GM19397 (cell line): ENCODE results near the gene CDA.
A peak's percentile ranks its signal among the peaks of the same experiment; 100 is the strongest.

ENCODE experiments used
- ATAC-seq: cut with Tn5 transposase; IDR thresholded peaks from one replicate; pipeline ENCODE4 v1.9.1; 2021; ENCODE audit warnings: mild to moderate bottlenecking, moderate library complexity; ENCODE audit not compliant: unreplicated experiment

CDA gene

GRCh38 chr1:20645414-20645813 is 56.5 kb downstream of the CDA start:
- ATAC-seq = no peak

- no peak for ATAC-seq
Measured at GRCh38 chr1:20648438-20648837, 59.5 kb downstream of the CDA start.

DNA sequence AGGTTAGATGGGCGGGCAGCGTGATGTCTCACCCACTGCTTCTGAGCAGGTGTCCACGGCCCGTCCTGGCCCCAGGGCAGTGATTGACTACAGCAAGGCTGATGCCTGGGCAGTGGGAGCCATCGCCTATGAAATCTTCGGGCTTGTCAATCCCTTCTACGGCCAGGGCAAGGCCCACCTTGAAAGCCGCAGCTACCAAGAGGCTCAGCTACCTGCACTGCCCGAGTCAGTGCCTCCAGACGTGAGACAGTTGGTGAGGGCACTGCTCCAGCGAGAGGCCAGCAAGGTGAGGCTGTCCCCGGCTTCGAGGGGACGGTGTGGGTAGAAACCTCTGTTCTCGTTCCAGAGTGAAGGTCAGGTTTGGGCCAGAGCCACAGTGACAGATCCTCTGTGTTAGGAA is 60.0 kb downstream of the CDA start:
- no peak for ATAC-seq

DNA sequence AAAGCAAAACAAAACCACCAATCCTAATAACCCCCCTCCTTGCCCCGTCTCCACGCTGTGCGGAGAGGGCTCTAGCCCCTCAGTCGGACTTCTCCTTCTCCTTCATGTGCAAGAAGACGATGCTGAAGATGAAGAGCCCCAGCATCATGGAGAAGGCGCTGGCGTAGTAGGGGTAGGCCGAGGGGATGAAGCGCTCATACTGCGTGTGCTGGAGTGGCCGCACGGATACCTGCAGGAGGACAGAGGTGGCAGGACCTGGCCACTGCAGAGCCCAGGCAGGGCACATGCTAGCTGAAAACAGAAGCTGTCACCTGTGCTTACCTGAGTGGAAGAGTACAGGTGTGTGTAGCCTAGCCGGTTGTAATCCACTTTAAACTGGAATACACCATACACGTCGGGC is 63.4 kb downstream of the CDA start:
- ATAC-seq = no peak

DNA sequence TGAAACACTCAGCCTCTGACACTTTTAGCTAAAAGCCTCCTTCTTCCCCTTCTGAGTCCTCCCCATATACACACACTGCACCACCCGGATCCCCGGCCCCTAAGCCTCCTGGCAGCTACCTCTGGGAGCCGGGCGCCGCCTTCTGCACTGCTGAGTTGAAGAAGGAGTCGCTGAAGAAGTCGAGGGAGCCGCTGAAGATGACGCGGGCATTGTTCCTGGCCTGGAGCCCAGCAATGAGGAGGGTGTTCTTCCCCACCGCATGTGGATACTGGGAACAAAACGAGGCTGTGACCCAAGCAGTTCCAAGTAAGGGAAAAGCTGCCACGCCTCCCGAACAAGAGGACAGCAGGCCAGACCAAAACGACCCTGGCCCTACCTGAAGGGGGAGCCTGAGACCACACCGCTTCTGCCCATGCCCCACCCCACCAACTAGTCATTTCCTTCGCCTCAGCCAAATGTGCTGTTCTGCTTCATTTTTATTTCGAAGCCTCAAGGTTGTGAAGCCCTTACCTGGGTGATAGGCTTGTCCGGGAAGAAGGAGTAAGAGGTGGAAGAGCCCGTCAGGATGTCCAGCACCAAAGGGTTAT is 65.3 kb downstream of the CDA start:
- ATAC-seq = no peak

DNA sequence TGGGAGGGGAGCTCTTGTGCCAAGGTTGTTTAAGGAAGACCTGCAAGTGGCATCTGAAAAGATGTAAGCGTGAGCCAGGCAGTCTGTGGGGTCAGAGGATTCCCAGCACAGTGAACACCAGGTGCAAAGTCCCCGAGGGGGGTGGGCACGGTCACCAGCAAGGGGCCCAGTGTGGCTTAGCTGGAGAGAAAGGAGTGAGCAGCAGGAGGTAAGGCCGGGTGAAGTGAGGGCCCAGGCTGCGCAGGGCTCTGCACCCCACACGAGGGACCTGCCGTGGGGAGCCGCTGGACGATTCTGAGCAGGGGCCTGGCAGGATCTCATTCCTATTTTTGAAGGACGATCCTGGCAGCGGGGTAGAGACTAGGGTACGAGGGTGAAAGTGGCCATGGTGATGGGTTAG is 68.1 kb downstream of the CDA start:
- no peak for ATAC-seq

DNA sequence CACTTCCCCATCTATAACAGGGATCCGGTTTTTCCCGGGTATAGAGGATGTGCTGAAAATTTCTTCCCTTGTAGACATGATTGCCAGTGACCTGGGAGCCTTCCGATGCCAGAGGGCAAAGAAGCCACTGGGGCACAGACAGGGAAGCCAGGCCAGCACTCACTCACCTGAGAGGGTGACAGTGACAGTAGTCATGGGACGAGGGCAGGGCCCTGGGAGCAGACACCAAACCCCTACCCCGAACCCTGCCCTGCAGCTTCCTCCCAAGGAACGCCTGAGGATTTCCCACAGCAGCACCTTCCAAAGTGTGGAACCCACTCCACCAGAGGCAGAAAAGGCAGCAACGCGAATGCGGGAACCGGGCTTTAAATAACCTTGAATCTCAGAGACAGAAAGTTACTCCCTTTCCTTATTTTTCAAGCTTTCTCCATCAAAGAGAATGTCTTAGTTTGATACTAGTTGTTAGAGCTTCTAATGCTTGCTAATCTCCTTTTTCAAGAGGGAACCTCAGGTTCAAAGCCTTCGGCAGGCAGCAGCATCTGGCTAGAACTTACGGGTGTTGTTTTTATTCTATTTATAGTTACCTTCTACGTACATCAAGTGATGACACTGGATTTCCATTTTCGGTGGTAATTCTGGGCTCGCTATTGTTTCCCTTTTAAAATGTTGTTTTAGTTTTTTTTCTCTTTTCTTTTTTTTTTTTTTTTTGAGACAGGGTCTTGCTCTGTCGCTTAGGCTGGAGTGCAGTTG is 69.4 kb downstream of the CDA start:
- ATAC-seq = no peak

DNA sequence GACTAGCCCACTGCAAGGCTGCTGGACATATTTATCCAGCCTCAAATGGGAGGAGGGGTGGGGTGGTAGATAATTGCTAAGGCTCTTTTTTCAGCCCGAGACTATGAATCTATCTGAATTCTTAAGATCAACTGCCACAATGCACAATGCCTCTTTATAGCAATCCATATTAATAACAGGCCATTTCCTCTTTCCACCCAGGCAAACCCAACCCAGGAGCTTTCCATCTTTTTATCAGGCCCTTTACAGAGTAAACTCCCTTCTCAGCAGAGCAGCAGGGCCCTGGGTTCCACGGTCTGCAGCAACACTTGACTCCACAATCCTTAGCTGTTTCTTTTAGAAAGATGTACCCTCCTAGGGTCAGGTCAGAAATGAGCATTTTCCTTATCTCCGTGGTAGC is 71.5 kb downstream of the CDA start:
- ATAC-seq = no peak

DNA sequence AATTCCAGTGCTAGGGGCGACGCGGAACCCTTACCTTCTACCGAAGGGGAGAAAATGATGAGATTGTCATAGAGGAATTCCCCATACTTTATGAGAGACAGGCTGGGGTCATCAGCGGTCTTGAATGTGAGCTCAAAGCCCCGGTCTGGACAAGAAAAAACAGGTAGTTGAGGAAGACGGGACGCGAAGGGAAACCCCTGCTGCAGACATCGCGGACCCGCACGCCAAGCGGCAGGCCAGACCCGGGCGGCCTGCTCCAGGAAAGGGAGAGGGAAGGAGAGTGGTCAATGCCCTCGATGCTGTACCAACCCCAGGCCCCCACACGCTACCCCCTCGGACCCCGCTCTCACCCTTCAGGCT is 71.9 kb downstream of the CDA start:
- ATAC-seq = no peak

DNA sequence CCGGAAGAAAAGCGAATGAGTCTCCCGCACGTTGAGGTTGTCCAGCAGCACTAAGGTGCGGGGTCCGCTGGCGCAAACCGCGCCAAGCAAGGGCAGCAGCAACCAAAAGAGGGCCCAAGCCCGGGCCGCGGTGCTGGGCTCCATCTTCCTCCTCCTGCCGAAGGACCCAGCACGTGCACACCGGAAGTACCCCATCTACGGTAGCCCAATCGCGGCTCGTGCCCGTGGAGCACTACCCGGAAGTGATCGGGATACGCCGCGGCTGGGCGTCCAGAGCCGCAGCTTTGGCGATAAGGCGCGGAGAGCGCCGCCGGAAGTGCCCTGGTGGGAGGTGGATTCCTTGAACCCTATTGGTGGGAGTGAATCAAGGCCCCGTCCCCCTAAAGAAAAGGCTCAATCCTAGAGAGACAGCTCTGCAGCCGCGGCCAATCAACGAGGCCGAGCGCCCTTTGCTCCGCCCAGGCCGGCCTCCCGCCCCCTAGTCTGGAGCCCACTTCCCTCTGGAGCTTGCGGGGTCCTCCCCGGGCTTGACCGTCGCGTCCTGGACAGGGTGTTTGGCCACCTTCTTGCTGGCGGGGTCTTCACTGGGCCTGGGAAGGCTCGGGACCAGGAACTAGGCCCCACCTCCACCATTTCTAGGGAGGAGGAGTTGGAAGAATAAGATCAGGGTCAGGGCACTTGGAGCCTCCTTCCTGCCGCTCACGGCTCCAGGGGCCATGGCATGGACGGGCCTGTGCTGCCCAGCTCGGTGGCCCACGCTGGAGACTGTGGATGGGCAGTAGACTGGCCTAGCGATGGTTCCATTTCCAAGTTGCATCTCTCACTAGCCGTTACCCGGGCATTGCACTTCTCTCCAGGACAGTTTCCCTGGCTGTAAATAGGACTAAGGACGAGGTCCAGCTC is 72.6 kb downstream of the CDA start, which contains the start of gene DDOST:
Gene DDOST, minus strand, starts transcription at position 163 of the 903 bp plus-strand sequence. Its CDS starts 19 bp downstream, at position 144.
- ATAC-seq = peak; percentile 95

DNA sequence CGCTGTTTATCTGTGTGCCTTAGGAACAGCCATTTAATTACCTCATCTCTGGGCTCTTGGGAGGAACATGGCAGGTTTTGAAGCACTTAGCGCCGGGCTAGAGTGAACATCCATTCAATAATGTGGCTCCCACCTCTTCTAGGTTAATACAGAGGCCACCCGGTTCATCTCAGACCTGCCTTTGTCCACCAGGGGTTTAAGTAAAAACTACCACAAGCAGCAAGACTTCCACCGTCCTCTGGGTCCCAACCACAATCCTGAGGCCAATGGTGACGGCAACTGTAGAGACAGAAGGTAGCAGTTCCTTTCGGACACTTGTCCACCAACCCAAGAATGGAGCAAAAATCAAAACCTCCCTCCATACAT is 73.2 kb downstream of the CDA start:
- no peak for ATAC-seq

DNA sequence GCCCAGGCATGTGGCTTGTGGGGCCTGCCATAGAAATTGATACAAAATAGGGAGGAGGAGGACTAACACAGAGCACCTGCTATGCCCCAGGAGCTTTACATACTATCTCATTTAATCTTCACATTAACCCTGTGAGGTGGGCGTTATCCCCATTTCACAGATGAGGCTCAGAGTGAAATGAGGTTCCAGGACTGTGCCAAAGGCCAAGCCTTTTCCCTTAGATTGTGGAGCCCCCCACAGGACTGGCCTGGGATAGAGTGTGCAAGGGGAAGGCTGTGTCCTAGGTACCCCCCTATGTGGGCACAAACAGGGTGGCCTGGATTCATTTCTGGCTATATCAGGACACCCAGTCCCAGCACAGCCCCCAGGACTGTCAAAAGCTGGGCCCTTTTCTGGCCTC is 74.5 kb downstream of the CDA start:
- ATAC-seq = no peak

- no peak for ATAC-seq
Measured at GRCh38 chr1:20663969-20664715, 75.2 kb downstream of the CDA start.

GRCh38 chr1:20665726-20666125 is 76.8 kb downstream of the CDA start:
- ATAC-seq = no peak

DNA sequence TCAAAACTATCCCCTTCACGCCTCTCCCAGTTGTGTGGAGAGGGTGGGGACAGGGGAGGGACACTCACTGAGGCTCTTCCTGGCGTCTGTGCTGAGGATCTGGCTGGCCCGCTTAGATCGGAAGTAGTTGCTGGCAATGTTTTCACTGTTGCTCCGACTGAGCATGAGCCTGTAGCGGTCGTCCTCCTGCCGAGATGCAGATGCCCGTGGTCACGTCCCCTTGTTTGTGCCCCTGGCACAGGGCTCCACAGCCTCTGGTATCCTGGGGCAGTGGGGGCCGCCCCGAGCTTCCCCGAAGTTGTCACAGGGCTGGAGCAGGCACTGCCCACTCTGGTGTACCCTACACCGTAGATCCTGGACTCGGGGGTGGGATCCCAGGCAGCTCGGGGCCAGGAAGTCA is 77.2 kb downstream of the CDA start:
- no peak for ATAC-seq

- ATAC-seq = no peak
Measured at GRCh38 chr1:20666804-20667203, 77.9 kb downstream of the CDA start.
